NCI-H2196 (cell line): Measurements from ENCODE around the gene NDUFS7.
"Not testable (repeated sequence)": the region's sequence is repeated elsewhere in the genome, so short reads cannot be mapped to it uniquely, and the experiment has no call there.

Source experiments
- DNase-seq: peaks from one replicate; lab custom pipeline; 2025; ENCODE audit not compliant: unreplicated experiment; lab: John Stamatoyannopoulos, UW

The NDUFS7 gene

DNA sequence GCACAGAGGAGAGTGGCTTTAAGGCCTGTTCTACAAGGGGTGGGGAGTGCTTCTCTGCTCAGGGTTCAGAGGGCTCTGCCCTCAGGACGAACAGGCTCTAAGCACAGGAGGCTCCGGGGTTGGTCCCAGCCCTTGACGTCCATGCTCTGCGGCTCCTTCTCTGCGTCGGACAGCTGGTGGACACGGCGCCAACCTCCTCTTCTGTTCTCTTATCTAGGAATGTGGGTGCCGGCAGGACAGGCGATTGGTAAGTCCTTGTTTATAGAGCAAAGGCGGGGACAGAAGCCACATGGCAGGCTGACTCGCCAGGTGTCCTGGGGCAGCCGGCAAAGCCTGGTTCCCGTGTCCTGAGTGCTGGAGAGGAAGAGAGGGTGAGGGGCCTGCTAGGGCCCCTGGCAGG is 46.0 kb downstream of the NDUFS7 start:
- no peak for DNase-seq

DNA sequence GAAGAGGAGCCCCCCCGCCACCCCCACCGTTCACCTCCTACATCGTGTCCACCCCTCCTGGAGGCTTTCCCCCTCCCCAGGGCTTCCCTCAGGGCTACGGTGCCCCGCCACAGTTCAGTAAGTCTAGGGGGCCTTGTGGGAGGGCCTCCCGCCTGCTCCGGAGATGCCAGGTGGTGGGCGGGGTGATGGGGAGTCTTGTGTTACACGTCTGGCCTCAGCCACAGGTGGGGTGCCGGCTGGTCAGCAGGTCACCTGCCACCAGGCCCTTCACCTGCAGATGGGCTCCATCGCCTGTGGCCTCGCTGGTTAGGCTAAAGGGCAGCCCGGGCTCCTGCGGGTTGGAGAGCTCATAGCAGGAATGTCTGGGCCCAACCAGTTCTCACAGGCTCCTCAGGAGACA is 46.5 kb downstream of the NDUFS7 start:
- DNase-seq = no peak

DNA sequence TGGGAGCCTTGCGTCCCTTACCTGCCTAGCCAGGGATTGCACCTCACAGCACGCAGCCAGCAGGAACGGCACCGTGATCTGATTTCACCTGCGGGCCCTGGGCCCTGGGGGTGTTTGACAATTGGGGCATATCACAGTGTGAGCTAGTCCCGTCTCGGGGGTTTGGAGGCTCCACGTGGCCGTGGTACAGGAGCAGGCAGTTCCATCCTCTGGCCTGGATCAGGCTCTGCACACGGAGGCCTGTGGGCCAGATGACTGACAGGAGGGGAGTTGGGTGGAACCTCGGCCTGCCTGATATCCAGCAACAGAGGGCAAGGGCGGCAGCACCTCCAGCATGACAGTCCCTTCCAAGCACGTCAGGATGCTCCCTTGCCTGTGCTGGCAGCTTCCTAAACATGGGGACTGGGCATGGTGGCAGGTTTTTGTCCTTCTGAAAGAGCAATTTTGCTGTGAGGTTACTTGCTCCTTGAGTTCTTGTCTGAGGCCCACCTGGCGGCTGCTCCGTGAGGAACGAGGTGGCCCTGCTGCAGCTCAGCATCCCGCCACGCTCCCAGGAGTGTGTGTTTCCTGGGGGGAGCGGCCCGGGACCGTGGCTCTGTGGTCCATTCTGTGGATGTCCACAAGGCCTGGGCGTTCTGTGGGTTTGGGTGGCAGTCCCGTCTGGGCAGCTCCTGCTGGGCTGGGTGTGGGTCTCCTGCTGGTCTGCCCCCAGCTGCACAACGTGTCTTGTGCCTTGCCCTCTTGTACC is 48.2 kb downstream of the NDUFS7 start:
- no peak for DNase-seq

- no peak for DNase-seq
Measured at GRCh38 chr19:1432507-1432887, 48.8 kb downstream of the NDUFS7 start.

- DNase-seq = no peak
Measured at GRCh38 chr19:1433119-1434039, 49.7 kb downstream of the NDUFS7 start.

GRCh38 chr19:1434040-1434366 is 50.3 kb downstream of the NDUFS7 start:
- no peak for DNase-seq

DNA sequence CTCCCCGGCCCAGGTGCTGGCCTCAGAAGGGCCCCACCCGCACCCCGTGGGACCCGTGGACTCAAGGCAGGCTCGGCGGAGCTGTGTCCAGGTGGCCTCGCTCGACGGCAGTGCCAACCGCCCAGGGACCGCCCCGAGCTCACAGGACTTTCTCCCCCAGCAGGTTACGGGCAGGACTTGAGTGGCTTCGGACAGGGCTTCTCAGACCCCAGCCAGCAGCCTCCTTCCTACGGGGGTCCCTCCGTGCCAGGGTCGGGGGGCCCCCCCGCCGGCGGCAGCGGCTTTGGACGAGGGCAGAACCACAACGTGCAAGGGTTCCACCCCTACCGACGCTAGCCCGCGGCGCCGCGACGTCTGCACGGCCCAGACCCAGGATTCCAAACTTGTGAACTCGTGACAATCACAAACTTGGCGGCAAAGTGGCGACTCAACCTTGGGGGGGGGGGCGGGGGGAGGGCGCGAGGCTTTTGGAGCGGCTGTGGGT is 50.9 kb downstream of the NDUFS7 start:
- no peak for DNase-seq

DNA sequence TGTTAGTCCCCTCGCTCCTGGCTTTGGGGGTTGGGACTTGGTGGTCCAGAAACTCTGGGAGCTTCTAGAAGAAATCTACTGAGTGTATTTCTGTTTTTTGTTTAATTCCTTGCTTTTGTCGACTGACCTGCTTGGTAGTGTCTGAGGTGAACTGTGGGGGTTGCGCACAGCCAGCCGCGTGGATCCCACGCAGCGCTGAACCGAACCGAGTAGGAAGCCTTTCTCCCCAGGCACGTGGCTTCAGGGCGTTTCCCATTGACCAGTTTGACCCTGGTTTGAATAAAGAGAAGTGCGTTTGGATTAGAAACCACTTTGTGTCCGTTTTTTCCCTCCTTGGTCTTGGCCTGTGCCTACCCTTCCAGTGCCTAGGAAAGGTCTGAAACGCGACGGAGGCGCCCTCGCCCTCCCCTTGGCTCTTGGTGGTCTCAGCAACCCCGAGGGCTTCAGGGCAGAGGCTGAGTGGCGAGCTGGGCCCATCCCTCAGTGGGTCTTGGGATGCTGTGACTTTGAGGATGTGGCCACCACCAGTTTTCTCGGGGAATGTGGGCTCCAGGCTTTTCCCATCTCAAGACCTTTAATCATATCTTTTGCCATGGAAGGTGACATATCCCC is 51.8 kb downstream of the NDUFS7 start:
- no peak for DNase-seq

DNA sequence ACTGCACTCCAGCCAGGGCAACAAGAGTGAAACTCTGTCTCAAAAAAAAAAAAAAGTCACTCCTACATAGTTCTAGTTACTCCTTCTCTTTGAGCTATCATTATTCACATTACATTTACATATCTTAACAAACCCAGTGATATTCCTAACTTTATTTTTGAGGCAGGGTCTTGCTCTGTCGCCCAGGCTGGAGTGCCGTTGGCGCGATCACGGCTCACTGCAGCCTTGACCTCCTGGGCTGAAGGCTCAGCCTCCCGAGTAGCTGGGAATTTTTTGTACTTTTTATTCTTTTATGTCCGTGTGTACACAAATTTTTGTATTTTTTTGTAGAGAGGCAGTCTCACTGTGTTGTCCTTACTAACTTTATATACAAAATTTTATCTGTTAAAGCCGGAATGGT is 53.9 kb downstream of the NDUFS7 start:
- no peak for DNase-seq

DNA sequence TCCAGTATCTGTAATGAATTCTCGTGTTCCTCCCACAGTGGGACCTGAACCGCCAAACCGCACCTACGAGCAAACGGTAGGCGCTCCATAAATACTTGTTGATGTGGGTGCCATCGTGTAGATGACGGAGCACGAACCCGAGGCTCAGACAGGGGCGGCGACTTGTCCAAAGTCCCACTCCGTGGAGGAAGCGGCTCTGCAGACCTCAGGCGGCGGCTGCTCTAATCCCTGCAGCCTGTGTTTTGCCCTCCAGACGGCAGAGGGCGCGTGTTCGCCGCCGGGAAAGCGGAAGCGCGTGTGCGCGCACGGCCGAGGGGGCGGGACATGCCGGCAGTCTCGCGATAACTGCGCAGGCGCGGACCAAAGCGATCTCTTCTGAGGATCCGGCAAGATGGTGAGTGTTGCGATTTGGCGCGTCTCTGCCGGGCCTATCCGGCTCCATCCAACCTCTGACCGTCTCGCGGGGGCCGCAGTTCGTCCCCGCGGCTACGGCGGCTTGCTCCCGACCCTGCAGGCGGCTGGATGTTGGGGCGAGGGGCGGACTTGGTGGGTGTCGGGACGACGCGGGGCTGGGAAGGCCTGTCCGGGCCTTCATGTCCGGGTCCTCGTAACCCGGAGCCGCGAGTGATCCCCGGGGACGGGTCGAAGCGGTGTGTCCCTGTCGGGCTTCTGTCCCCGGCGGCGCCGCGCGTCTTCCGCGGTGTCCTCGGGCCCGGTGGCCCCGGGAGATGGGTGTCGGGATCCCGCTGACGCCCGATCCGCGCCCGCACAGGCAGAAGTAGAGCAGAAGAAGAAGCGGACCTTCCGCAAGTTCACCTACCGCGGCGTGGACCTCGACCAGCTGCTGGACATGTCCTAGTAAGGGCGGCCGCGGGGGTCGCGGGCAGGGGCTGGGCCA is 54.6 kb downstream of the NDUFS7 start, which contains the start of gene RPS15:
Gene RPS15, plus strand, starts transcription at position 362 of the 898 bp plus-strand sequence. Its CDS starts 30 bp downstream, at position 392.
- peak; percentile 97 for DNase-seq

- no peak for DNase-seq
Measured at GRCh38 chr19:1438933-1439354, 55.2 kb downstream of the NDUFS7 start.

- not testable (repeated sequence) for DNase-seq
Measured at GRCh38 chr19:1439525-1440417, 56.1 kb downstream of the NDUFS7 start.

- DNase-seq = no peak
Measured at GRCh38 chr19:1440418-1440801, 56.7 kb downstream of the NDUFS7 start.

DNA sequence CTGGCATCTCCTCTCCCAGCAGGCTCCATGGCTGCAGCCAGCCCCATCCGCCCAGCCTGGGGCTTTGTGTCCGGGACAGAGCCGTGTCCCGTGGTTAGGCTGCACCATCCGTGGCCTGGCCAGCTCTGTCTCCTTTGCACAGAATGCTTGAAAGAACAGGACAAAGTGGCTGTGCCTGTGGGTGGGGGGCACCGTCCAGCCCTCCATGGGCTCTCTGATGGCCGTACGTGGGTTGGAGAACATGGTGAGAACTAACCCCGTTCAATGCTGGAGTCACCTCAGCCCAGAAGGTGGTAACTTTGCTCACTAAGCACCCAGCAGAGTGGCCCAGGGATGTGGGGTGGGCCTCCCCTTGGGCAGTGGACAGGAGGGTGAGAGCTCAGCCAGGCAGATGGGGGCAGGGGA is 57.3 kb downstream of the NDUFS7 start:
- no peak for DNase-seq

DNA sequence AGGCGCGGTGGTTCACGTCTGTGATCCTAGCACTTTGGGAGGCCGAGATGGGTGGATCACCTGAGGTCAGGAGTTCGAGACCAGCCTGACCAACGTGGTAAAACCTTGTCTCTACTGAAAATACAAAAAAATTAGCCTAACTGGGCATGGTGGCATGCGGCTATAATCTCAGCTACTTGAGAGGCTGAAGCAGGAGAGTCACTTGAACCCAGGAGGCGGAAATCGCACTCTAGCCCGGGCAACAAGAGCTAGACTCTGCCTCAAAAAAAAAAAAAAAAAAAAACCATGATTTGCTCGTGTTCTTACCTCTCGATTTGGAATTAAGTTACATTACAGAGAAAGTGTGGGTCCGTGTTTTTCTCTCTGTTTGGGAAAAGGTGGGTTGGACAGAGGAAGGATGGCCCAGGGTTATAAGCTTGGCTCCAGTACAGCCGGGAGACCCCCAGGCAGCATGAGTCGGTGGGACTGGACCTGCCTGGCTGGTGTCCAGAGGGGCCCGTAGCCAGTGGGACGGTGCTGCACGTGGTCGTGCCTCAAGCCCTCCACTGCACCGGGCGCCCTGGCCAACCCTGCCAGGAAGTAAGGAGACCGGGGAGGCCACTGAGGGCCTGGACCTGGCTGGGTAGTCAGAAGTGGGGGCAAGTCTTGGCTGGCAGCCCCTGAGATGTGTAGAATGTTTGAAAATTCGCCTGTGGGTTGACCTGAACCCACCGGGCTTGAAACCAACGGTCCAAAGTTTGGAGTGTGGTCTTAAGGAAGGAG is 58.2 kb downstream of the NDUFS7 start:
- no peak for DNase-seq
